Measurements from ENCODE around the gene LRRC72.
"Not testable (repeated sequence)": the region's sequence is repeated elsewhere in the genome, so short reads cannot be mapped to it uniquely, and the experiment has no call there.

LRRC72 gene

DNA sequence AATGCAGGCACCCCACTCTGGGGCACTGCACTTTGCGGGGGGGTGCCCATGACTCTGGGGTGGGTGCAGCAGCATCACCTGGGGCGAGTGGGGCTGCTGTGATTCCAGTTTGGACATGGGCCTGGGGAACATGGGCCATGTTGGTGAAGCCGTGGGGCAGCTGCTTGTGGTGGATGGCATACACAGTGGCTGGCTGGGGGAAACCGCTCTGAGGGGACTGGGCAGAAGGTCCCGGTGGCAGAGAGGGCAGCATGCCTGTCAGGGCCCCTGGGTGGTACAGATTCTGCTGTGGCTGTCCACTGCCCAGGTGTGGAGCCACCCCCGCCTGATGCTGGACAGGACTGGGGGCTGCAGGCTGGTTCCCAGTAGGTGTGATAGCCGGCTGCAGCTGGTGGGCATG, 57.2 kb downstream of the LRRC72 start:
- DNase-seq: no peak

GRCh38 chr7:16585540-16585939, 58.9 kb downstream of the LRRC72 start:
- DNase-seq: no peak

DNA sequence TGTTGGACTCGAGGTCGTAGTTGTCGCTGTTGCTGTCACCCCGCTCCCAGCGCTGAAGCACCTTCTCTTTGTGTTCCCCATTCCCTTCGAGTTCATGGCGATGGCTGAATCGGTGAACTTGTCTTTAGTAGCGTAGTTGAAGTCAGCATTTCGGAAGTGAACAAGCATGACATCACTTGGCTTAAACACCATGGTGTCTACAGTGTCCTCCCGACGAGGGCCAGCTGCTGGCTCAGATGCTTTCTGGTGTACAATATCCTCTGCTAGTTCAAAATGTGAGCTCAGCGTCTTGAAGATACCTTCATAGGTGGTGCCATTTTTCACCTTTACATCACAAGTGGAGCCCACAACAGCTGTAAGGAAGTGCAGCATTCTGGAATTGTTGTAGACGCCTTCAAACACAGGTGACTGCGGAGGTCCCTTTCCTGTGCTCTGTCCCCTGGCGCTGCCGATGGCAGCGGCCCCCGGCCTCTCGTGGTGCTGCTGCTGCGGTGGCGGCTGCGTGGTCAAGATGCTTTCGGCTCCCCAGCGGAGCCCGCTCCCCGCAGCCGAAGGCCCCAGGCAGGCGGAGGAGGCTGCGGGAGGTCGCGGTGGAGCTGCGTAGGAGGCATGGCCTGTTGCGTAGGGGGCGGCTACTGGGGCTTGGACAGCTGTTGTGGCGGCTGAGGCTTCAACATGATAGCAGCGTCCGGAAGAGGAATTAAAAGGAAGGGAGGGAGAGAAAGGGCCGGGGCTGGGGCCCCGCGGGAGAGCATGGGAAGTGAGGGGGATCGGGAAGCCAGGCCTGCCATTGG, 59.7 kb downstream of the LRRC72 start:
- DNase-seq: no peak

DNA sequence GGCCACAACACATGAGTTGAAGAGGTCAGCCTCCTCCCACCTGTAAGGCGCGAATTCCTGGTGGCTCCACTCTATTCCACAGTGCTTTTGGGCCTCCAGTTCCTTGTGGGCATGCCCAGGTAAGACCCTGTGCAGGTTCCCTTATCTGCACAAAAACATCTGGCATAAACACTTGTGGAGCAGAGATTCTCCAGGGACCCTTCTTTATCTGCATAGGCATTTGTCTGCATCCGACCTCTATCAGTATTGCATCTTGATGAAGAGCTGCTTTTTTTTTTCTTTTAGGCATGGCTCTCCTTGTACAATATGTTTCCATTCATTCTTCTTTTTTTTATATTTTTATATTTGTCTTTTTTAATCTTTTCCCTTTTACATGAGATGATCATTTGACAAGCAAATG, 60.5 kb downstream of the LRRC72 start:
- DNase-seq: no peak

- DNase-seq: no peak
These were observed 61.2 kb downstream of the LRRC72 start for GRCh38 chr7:16587790-16588189.

- DNase-seq: no peak
These were observed 63.3 kb downstream of the LRRC72 start for GRCh38 chr7:16589881-16590280.

- DNase-seq: no peak
These were observed 63.8 kb downstream of the LRRC72 start for GRCh38 chr7:16590424-16590823.

DNA sequence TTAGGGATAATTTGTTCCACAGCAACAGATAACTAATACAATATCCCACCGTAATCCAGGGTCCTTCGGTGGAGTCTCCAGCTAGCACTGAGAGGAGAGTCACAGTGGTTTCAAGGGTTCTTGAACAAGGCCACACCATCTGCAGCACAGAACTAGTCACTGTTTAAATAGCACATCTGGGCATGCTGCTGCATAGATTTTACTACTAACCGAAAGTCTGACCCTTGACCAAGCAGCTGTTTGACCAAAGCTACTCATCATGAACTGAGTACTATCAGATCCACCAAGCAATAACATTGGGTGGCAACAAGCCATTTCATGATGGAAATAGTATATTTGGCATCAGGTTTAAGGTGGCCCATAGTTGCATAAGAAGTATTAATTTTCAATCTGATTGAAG, 65.8 kb downstream of the LRRC72 start:
- no peak for DNase-seq

- DNase-seq: no peak
These were observed 67.4 kb downstream of the LRRC72 start for GRCh38 chr7:16594061-16594460.

- no peak for DNase-seq
These were observed 68.1 kb downstream of the LRRC72 start for GRCh38 chr7:16594676-16595075.

GRCh38 chr7:16595596-16595995, 69.0 kb downstream of the LRRC72 start:
- not testable (repeated sequence) for DNase-seq

DNA sequence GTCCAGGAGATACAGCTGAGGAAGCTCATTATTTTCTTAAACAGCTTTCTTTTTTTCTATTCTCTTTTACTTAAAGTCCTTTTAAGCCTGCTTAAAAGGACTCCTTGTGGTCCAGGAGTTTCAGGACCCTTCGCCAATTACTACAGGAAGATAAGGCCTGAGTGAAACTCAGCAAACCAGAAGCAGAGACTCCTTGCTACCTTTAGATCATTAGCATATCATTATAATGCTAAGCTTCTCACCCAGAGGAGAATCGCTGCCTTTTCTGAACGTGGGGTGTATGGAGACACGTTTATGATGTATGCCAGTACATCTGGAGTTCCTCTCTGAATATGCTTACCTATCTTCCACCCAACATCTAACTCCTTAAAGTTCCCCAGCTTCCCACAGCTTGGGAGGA, 71.4 kb downstream of the LRRC72 start:
- no peak for DNase-seq

- DNase-seq: no peak
These were observed 73.2 kb downstream of the LRRC72 start for GRCh38 chr7:16599860-16600259.

DNA sequence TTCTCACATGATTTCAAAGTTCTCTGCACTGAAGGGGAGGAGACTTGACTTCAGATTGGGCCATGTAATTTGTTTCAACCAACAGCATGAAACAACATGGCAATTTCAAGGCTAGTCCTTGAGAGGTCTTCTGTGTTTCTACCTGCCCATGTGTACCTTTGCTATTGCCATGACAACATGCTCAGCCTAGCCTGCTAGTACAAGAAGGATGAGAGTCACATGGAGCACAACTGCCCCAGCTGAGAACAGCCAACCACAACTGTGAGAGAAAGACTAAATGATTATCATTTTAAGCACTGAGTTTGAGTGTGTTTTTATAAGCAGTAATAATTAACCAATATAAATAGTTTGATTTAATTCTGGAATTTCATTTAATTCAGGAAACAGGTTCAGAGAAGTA, 77.0 kb downstream of the LRRC72 start:
- no peak for DNase-seq

- no peak for DNase-seq
These were observed 77.4 kb downstream of the LRRC72 start for GRCh38 chr7:16604054-16604453.

- DNase-seq: no peak
These were observed 80.1 kb downstream of the LRRC72 start for GRCh38 chr7:16606704-16607103.

GRCh38 chr7:16609842-16610450, 83.3 kb downstream of the LRRC72 start:
- DNase-seq: no peak

DNA sequence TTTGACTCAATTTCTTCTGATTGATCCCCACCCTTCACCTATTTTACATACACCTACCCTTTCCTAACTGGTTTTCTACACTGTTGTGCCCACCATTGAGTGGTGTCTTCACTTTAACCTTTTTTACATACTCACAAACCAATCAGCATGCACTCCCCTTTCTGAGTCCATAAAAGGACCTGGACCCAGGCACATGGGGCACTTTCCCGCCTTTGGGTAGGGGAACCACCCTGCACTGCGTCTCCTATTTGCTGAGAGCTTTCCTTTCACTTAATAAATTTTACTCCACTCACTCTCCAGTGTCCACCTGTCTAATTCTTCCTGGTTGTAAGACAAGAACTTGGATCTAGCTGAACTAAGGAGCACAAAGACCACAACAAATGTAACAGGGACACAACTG, 85.1 kb downstream of the LRRC72 start:
- DNase-seq: no peak

GRCh38 chr7:16615228-16615627, 88.6 kb downstream of the LRRC72 start:
- no peak for DNase-seq

- DNase-seq: no peak
These were observed 89.5 kb downstream of the LRRC72 start for GRCh38 chr7:16616122-16616521.

DNA sequence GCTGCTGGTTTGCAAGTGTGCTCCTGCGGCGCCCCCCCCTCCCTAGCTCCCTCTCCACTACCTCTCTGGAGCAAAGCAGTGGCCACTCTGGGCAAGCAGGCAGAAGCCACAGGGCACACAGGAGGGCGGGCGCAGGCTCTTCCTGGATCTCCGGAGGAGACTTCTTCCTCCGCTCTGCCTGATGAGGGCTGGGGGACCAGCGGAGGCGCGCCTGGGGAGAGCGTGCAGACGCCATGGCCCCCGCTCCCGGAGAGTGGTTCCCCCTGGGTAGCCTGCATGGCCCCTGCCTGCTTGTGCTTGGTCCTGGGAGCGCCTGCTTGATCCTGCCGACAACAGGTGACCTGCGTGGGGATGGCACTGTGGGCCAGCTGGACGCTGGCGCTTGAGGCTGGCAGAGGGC, 89.9 kb downstream of the LRRC72 start:
- DNase-seq: no peak

DNA sequence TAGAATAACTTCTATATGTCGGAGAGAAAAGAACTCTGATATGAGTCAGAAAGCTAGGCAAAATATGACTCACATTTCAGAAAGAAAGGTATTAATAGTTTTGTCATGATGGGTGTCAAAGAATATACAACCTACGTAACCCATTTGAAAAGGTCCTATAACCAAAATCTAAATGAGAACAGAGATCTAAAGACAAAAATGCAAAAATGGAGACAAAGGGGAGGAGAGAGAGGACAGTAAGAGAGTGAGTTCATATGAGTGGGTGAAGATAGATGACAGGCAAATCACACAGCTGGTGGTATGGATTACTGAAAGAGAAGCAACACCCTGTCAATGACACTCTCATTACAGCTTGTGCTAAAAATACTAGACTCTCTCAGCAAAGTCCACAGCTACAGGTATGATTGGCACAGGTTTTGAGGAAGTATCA, 93.4 kb downstream of the LRRC72 start:
- no peak for DNase-seq

DNA sequence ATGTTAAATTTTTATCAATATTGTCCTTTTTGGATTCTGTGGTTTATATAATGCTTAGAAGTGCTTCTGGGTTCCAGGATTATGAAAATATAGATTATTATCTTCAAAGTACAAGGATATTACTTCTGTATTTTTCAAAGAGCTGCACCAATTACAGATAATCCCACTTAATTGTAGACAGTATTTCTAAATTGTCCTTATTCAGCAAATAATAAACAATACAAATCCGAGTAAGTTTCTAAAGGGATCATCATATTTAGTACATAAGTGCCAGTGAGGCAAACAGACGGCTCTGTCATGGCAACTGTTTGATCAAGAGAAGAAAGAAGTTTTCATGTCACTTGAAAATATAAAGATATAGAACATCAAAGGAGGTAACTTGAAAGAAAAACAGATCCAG, 99.8 kb downstream of the LRRC72 start:
- DNase-seq: no peak

DNA sequence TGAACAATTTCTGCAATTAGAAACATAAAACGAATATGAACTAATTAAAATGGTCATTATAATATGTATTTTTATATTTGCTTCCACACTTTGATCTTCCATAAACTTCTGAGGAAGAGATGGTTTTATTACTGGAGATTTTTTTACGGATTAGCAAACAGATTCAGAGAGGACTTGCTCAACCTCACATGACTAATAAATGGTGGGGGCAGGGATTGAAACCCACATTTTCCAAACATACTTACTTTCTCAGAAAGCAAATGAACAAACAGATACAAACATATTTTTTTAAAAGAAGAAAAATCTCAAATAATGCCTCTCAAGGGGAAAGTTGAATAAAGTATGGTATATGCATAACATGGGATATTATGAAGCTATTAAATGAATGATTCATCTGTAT, 100.6 kb downstream of the LRRC72 start:
- DNase-seq: no peak

DNA sequence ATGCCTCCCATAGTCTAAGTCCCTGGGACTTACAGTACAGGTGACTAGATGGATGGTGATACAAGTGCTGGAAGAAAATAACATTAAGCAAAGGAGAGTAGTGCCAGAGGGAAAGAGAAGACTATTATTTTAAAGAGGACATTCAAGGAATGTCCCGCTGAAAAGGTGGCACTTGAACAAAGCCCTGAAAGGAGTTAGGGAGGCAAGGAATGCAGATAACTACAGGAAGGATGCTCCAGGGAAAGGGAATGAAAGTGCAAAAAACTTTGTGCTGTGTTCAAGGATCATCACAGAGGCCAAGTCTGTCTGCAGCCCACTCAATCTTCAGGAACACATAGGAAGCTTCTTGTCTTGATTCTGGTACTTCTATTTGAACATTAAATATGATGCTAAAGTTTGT, 104.0 kb downstream of the LRRC72 start:
- DNase-seq: no peak
